Body of pancreas (tissue), 4 donors: ENCODE data around the gene CTAG1B. TPM values are rescaled to one million over a fixed set of nuclear protein-coding genes. Genes with fewer than 3 reads are reported as not detected.
"Not testable (repeated sequence)": the region's sequence is repeated elsewhere in the genome, so short reads cannot be mapped to it uniquely, and the experiment has no call there.

ENCODE experiments used
- ATAC-seq: fragments of 150-250 bp; one replicate; pipeline ENCODE4 v1.9.1; 2016
- DNase-seq, 4 donors: peaks; one replicate each; pipeline ENCODE4 v3.0.0-alpha.2; 2019
- H3K27ac ChIP-seq, 4 donors: fragments of 200-600 bp; sonication (generic); 1 replicate in 3 of 4; 2 replicates in 1 of 4; pipeline versions ENCODE4 v1.5.1 to v1.6.1; 2016 to 2019; ENCODE audit warnings: mild to moderate bottlenecking in 1 of 4, mixed read lengths in 1 of 4, moderate library complexity in 1 of 4
- H3K27me3 ChIP-seq, 2 donors: fragments of 200-600 bp; sonication (generic); one replicate each; pipeline ENCODE4 v1.6.0; 2016; ENCODE audit warnings: mild to moderate bottlenecking in 1 of 2
- H3K36me3 ChIP-seq, 2 donors: fragments of 200-600 bp; sonication (generic); replicated peaks in 1 of 2; 2 replicates each; pipeline ENCODE4 v1.5.1; 2016; ENCODE audit warnings: low read depth in 2 of 2; ENCODE audit not compliant: insufficient read depth in 1 of 2
- H3K4me1 ChIP-seq: fragments of 200-600 bp; sonication (generic); one replicate; pipeline ENCODE4 v1.6.0; 2016
- H3K4me3 ChIP-seq, 2 donors: fragments of 200-600 bp; sonication (generic); 1 replicate in 1 of 2; 2 replicates in 1 of 2; pipeline ENCODE4 v1.5.1; 2016 to 2019
- H3K9me3 ChIP-seq, 3 donors: fragments of 200-600 bp; sonication (generic); 1 replicate in 2 of 3; 2 replicates in 1 of 3; pipeline ENCODE4 v1.5.1; 2016
- CTCF ChIP-seq, 7 experiments: fragments of 450-650 bp in 4 of 7; fragments of 200-600 bp in 3 of 7; sonication (generic) in 3 of 7; IDR thresholded peaks; one replicate each; pipeline ENCODE4 v1.5.1; 2016 to 2019; ENCODE audit warnings: antibody characterized with exemption in 7 of 7
- POLR2A ChIP-seq, 3 donors: fragments of 450-650 bp; IDR thresholded peaks; one replicate each; pipeline ENCODE4 v1.6.1; 2016; ENCODE audit warnings: antibody characterized with exemption in 3 of 3, mild to moderate bottlenecking in 2 of 3
- WGBS, 2 donors: methylation state at CpG; one replicate each; pipeline ENCODE4 v1.1.5; 2017; 5-methylcytosine and 5-hydroxymethylcytosine counted together
- intact Hi-C: fragments of 100-400 bp; cut with DNase I; formaldehyde crosslinking; loops from one replicate; pipeline ENCODE4 v1.15.1; 2023
- total RNA-seq, 2 donors: library from RNA; depleted of rRNA; stranded (reverse); fragments of >200 nt; gene quantifications; one replicate each; pipeline ENCODE4 v1.1.0, GENCODE V29; 2016

Gene CTAG1B
- total RNA-seq, 2 donors from 2014 or later: not detected

GRCh38 chrX:154654925-154655324 is 35.8 kb upstream of the CTAG1B start:
- no peaks in the 10 kb centered on the region for H3K9me3 ChIP-seq
- ATAC-seq (no peak), DNase-seq (no peak)
- H3K4me1 ChIP-seq: no peaks in the 10 kb centered on the region
- H3K27ac ChIP-seq: no peak overlapping the region
- no peaks in the 10 kb centered on the region for H3K27me3 ChIP-seq
- intact Hi-C loops: no loop called here
- WGBS, 2 donors: 60 to 86% methylated on average over 6 to 12 of the region's 15 CpGs
- H3K36me3 ChIP-seq: no peaks in the 10 kb centered on the region
- TF ChIP-seq POLR2A (IDR thresholded peaks at IDR 0.05): no peak
- TF ChIP-seq CTCF (IDR thresholded peaks at IDR 0.05): no peak
- no peak overlapping the region for H3K4me3 ChIP-seq

- intact Hi-C loops: no loop called here
Observed at GRCh38 chrX:154654372-154654771, 35.3 kb upstream of the CTAG1B start.

GRCh38 chrX:154653413-154653812 is 34.3 kb upstream of the CTAG1B start, which contains the start of gene CTAG2:
TSS of gene CTAG2 (minus strand) at chrX:154653579. CDS start at chrX:154653515, 64 bp downstream.
- H3K4me1 ChIP-seq: not testable (repeated sequence)

More at GRCh38 chrX:154654372-154654771, 35.3 kb upstream of the CTAG1B start:
- Histone ChIP-seq H3K4me1 (no peaks in the 10 kb centered on the region), H3K9me3 (no peaks in the 10 kb centered on the region), H3K36me3 (no peaks in the 10 kb centered on the region), H3K27ac (no peak overlapping the region), H3K4me3 (no peak overlapping the region), H3K27me3 (no peaks in the 10 kb centered on the region)
- no peak for DNase-seq
- no peak for TF ChIP-seq POLR2A (IDR thresholded peaks at IDR 0.05)
- no peak for TF ChIP-seq CTCF (IDR thresholded peaks at IDR 0.05)
- ATAC-seq: no peak
- 71 to 81% methylated on average over 2 to 7 of the region's 10 CpGs for WGBS, 2 donors

GRCh38 chrX:154653048-154653401 is 33.9 kb upstream of the CTAG1B start:
- TF ChIP-seq CTCF (IDR thresholded peaks at IDR 0.05): no peak
- no peak for TF ChIP-seq POLR2A (IDR thresholded peaks at IDR 0.05)
- Histone ChIP-seq H3K27ac (no peak overlapping the region), H3K9me3 (no peaks in the 10 kb centered on the region), H3K27me3 (no peaks in the 10 kb centered on the region), H3K36me3 (no peaks in the 10 kb centered on the region), H3K4me1 (no peaks in the 10 kb centered on the region), H3K4me3 (no peak overlapping the region)
- ATAC-seq (no peak), DNase-seq (no peak)
- intact Hi-C loops: no loop called here
- 58 to 60% methylated on average over 1 to 2 of the region's 23 CpGs for WGBS, 2 donors

More at GRCh38 chrX:154653413-154653812, 34.3 kb upstream of the CTAG1B start, which contains the start of gene CTAG2:
- H3K27ac ChIP-seq, DNase-seq, H3K4me3 ChIP-seq, intact Hi-C loops, ATAC-seq, H3K9me3 ChIP-seq, H3K36me3 ChIP-seq, H3K27me3 ChIP-seq: not testable (repeated sequence)
- WGBS, 2 donors: no CpG with 5 or more reads among the region's 27 CpGs

GRCh38 chrX:154652311-154653047 is 33.4 kb upstream of the CTAG1B start:
- ATAC-seq (no peak), DNase-seq (no peak)
- H3K9me3 ChIP-seq: no peaks in the 10 kb centered on the region
- H3K27ac ChIP-seq: no peak overlapping the region
- WGBS, 2 donors: 67 to 90% methylated on average over 2 to 23 of the region's 30 CpGs
- TF ChIP-seq CTCF (IDR thresholded peaks at IDR 0.05): no peak
- no peak for TF ChIP-seq POLR2A (IDR thresholded peaks at IDR 0.05)
- intact Hi-C loops: no loop called here
- H3K36me3 ChIP-seq: no peaks in the 10 kb centered on the region
- H3K4me1 ChIP-seq: no peaks in the 10 kb centered on the region
- H3K27me3 ChIP-seq: no peaks in the 10 kb centered on the region
- no peak overlapping the region for H3K4me3 ChIP-seq
